Stomach (tissue), 9 donors: Measurements from ENCODE around the gene PDE4D. TPM values are rescaled to one million over a fixed set of nuclear protein-coding genes. Genes with fewer than 3 reads are reported as not detected.

Experiments
- DNase-seq, 2 donors: peaks; one replicate each; pipeline versions ENCODE4 v3.0.0 to v3.0.0-alpha.2; 2013 to 2019
- H3K27ac ChIP-seq, 5 donors: fragments of 200-600 bp in 4 of 5; sonication (generic) in 4 of 5; one replicate each; pipeline ENCODE4 v1.5.1; 2013 to 2019; ENCODE audit warnings: mild to moderate bottlenecking in 1 of 5, moderate library complexity in 1 of 5
- H3K27me3 ChIP-seq, 3 donors: fragments of 200-600 bp; sonication (generic); one replicate each; pipeline ENCODE4 v1.5.1; 2017 to 2019; ENCODE audit warnings: mixed run types in 1 of 3
- H3K36me3 ChIP-seq, 4 donors: fragments of 200-600 bp; sonication (generic); 1 replicate in 3 of 4; 2 replicates in 1 of 4; pipeline ENCODE4 v1.5.1; 2016 to 2019
- H3K4me1 ChIP-seq, 4 donors: fragments of 200-600 bp; sonication (generic); one replicate each; pipeline ENCODE4 v1.5.1; 2016 to 2019
- H3K4me3 ChIP-seq, 4 donors: fragments of 200-600 bp; sonication (generic) in 3 of 4; one replicate each; pipeline ENCODE4 v1.5.1; 2016 to 2019; ENCODE audit warnings: mild to moderate bottlenecking in 1 of 4
- H3K9me3 ChIP-seq, 4 donors: fragments of 200-600 bp; sonication (generic); one replicate each; pipeline ENCODE4 v1.5.1; 2016 to 2019
- EP300 ChIP-seq: sonication (generic); formaldehyde crosslinking; IDR thresholded peaks from one replicate; pipeline ENCODE4 v1.6.1; 2017; ENCODE audit warnings: antibody characterized with exemption
- POLR2A ChIP-seq, 4 donors: fragments of 450-650 bp; IDR thresholded peaks; one replicate each; pipeline ENCODE4 v1.6.1; 2016; ENCODE audit warnings: antibody characterized with exemption in 4 of 4, control low read depth in 2 of 4, mild to moderate bottlenecking in 1 of 4, moderate library complexity in 1 of 4
- POLR2AphosphoS5 ChIP-seq, 3 donors: sonication (generic); formaldehyde crosslinking; IDR thresholded peaks; one replicate each; pipeline ENCODE4 v1.6.1; 2016; ENCODE audit warnings: antibody characterized with exemption in 3 of 3
- WGBS, 5 donors: extraction: QIAGEN DNeasy Blood & Tissue Kit in 3 of 5; methylation state at CpG; one replicate each; pipeline versions ENCODE4 v1.1.5 to v1.1.7; 2013 to 2018; 5-methylcytosine and 5-hydroxymethylcytosine counted together
- intact Hi-C: fragments of 100-400 bp; cut with DNase I; formaldehyde crosslinking; loops from one replicate; pipeline ENCODE4 v1.15.1; 2023; ENCODE audit warnings: low total_unique reads
- polyA plus RNA-seq, 3 donors: library from polyadenylated mRNA; stranded (reverse); fragments of 200-250 nt; gene quantifications; one replicate each; pipeline ENCODE4 v1.2.3, GENCODE V29; 2013
- total RNA-seq, 5 donors: library from RNA; depleted of rRNA; stranded (reverse); fragments of >200 nt; gene quantifications; one replicate each; pipeline versions ENCODE4 v1.1.0 to v1.2.3, GENCODE V29; 2014 to 2016
- TF ChIP-seq, protein P1 (sequence below), 7 experiments: fragments of 450-650 bp in 4 of 7; fragments of 200-600 bp in 3 of 7; sonication (generic) in 3 of 7; IDR thresholded peaks; one replicate each; pipeline ENCODE4 v1.5.1; 2016 to 2019; ENCODE audit warnings: antibody characterized with exemption in 7 of 7, control low read depth in 2 of 7, mild to moderate bottlenecking in 1 of 7
- donor health status: healthy with polysubstance abuse.
- donor health status: Bipolar disorder and iron deficiency.
- donor health status: healthy.

Gene PDE4D
- total and polyA plus RNA-seq, 8 donors = 3.1 to 147 (median 97.3) TPM

DNA sequence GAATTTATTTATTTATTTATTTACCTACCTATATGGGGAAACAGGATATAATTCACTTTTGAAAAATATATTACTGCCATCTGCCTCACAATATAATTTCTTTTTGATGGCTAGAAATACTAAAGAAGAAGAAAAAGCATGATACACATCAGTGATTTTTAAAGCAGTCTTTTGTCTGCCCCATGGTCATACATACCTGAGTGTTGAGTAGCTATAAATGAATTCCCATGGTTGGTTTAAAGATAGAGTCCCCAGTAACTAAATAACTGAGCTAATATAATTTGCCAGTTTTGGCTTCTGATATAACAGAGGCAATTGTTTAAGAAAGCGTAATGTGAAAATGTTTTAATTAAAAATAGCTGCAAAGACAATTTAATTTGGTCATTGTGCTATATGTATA is 447.8 kb downstream of the PDE4D start:
- WGBS, 5 donors = 93 to 97% (median 97%) methylated on average over 1 of the region's 1 CpG
- DNase-seq = no peak
- H3K4me3 ChIP-seq = no peak overlapping the region
- no peaks in the 10 kb centered on the region for H3K27me3 ChIP-seq
- intact Hi-C loops = no loop called here
- no peak overlapping the region for H3K27ac ChIP-seq
- H3K9me3 ChIP-seq = no peaks in the 10 kb centered on the region
- TF ChIP-seq POLR2A (IDR thresholded peaks at IDR 0.05) (no peak), POLR2AphosphoS5 (IDR thresholded peaks at IDR 0.05) (no peak), EP300 (no peak)
- TF ChIP-seq, protein P1, sequence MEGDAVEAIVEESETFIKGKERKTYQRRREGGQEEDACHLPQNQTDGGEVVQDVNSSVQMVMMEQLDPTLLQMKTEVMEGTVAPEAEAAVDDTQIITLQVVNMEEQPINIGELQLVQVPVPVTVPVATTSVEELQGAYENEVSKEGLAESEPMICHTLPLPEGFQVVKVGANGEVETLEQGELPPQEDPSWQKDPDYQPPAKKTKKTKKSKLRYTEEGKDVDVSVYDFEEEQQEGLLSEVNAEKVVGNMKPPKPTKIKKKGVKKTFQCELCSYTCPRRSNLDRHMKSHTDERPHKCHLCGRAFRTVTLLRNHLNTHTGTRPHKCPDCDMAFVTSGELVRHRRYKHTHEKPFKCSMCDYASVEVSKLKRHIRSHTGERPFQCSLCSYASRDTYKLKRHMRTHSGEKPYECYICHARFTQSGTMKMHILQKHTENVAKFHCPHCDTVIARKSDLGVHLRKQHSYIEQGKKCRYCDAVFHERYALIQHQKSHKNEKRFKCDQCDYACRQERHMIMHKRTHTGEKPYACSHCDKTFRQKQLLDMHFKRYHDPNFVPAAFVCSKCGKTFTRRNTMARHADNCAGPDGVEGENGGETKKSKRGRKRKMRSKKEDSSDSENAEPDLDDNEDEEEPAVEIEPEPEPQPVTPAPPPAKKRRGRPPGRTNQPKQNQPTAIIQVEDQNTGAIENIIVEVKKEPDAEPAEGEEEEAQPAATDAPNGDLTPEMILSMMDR (IDR thresholded peaks at IDR 0.05) = no peak
- H3K4me1 ChIP-seq = no peaks in the 10 kb centered on the region
- no peaks in the 10 kb centered on the region for H3K36me3 ChIP-seq

DNA sequence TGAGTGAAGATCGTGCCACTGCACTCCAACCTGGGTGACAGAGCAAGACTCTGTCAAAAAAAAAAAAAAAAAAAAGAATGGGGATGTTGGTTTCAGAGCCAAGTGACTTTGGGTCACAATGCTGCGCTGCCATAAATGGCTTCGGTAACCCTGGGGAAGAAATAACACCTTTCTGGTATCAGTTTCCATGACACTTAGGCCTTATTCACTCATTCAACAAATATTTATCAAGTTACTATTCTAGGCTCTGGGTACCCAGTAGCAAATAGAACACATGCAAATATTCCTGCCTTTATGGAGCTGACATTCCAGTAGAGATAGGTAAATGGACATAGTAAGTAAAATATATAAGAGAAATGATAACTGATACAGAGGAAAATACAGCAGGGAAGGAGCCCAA is 454.2 kb downstream of the PDE4D start:
- H3K27ac ChIP-seq = no peak overlapping the region
- WGBS, 5 donors = 59 to 79% (median 72%) methylated on average over 3 of the region's 3 CpGs
- H3K27me3 ChIP-seq = no peaks in the 10 kb centered on the region
- no peaks in the 10 kb centered on the region for H3K36me3 ChIP-seq
- intact Hi-C loops = no loop called here
- no peak overlapping the region for H3K4me3 ChIP-seq
- DNase-seq = no peak
- H3K9me3 ChIP-seq = no peaks in the 10 kb centered on the region
- TF ChIP-seq, protein P1 (IDR thresholded peaks at IDR 0.05) = no peak
- TF ChIP-seq POLR2AphosphoS5 (IDR thresholded peaks at IDR 0.05) = no peak
- no peak for TF ChIP-seq POLR2A (IDR thresholded peaks at IDR 0.05)
- no peak for TF ChIP-seq EP300
- H3K4me1 ChIP-seq = peaks cover 0 to 9% (median 4%) of the 10 kb centered on the region in 4 donors

DNA sequence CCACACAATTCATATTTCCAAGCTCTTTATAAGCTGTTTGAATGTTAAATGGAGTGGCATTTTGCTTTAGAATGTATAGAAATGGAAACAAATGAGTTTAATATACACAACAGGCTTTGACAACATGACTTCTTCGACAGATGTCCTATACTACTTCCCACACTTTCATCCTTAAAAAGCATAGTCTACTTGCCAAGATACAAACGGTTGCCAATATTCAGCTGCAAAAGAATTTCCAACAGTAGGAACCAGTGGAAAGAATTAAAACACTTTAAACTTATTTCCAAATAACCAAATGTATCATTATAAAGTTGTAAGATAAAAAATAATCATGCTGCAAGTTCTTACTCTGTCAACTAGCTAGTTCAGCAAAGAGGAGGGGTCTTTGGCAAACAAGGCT is 456.4 kb downstream of the PDE4D start:
- H3K27ac ChIP-seq = no peak overlapping the region
- H3K9me3 ChIP-seq = no peaks in the 10 kb centered on the region
- H3K27me3 ChIP-seq = no peaks in the 10 kb centered on the region
- DNase-seq = no peak
- 59 to 79% (median 71%) methylated on average over 2 of the region's 2 CpGs for WGBS, 5 donors
- no peak for TF ChIP-seq EP300
- TF ChIP-seq, protein P1 (IDR thresholded peaks at IDR 0.05) = no peak
- no peak overlapping the region for H3K4me3 ChIP-seq
- peaks cover 0 to 9% (median 4%) of the 10 kb centered on the region in 4 donors for H3K4me1 ChIP-seq
- intact Hi-C loops = no loop called here
- H3K36me3 ChIP-seq = no peaks in the 10 kb centered on the region

GRCh38 chr5:59436364-59437148 is 457.0 kb downstream of the PDE4D start:
- TF ChIP-seq EP300 (no peak), POLR2AphosphoS5 (IDR thresholded peaks at IDR 0.05) (no peak), POLR2A (IDR thresholded peaks at IDR 0.05) (no peak)
- TF ChIP-seq, protein P1 (IDR thresholded peaks at IDR 0.05) = no peak
- intact Hi-C loops = no loop called here

More at GRCh38 chr5:59436364-59437148, 457.0 kb downstream of the PDE4D start:
- H3K4me1 ChIP-seq = peaks cover 0 to 9% (median 4%) of the 10 kb centered on the region in 4 donors
- H3K27me3 ChIP-seq = no peaks in the 10 kb centered on the region
- H3K9me3 ChIP-seq = no peaks in the 10 kb centered on the region
- DNase-seq = no peak
- H3K4me3 ChIP-seq = no peak overlapping the region
- H3K27ac ChIP-seq = no peak overlapping the region
- no peaks in the 10 kb centered on the region for H3K36me3 ChIP-seq
- WGBS, 5 donors = 51 to 69% (median 56%) methylated on average over 5 of the region's 5 CpGs
